CD4-positive, CD25-positive, alpha-beta regulatory T cell (primary cell): ENCODE measurements around the gene BTNL8. TPM values are rescaled to one million over a fixed set of nuclear protein-coding genes. Genes with fewer than 3 reads are reported as not detected.
"Not testable (repeated sequence)": the region's sequence is repeated elsewhere in the genome, so short reads cannot be mapped to it uniquely, and the experiment has no call there.

Experiments
- ATAC-seq, 2 donors: fragments of 150-1000 bp; cut with Tn5 transposase; one replicate each; pipeline ENCODE4 v1.10.0; 2021; ENCODE audit warnings: low read depth in 2 of 2, moderate number of reproducible peaks in 2 of 2, moderate library complexity in 1 of 2
- DNase-seq, 3 donors: peaks; one replicate each; pipeline versions ENCODE4 v3.0.0 to v3.0.0-alpha.2; 2012 to 2022; ENCODE audit warnings: mixed read lengths in 1 of 3
- H3K27ac ChIP-seq: one replicate; pipeline ENCODE4 v1.7.0; 2013; ENCODE audit warnings: mild to moderate bottlenecking, low read length; ENCODE audit not compliant: insufficient read depth, poor library complexity, severe bottlenecking
- H3K27me3 ChIP-seq: one replicate; pipeline ENCODE4 v1.7.0; 2013; ENCODE audit warnings: low read length; ENCODE audit not compliant: control insufficient read depth, insufficient read depth
- H3K36me3 ChIP-seq: one replicate; pipeline ENCODE4 v1.7.0; 2013; ENCODE audit warnings: mild to moderate bottlenecking, low read length, moderate library complexity; ENCODE audit not compliant: control insufficient read depth, insufficient read depth
- H3K4me1 ChIP-seq: 2 replicates; pipeline ENCODE4 v1.7.0; 2013; ENCODE audit warnings: mild to moderate bottlenecking, low read length; ENCODE audit not compliant: insufficient read depth, control insufficient read depth, poor library complexity, severe bottlenecking
- H3K4me3 ChIP-seq: one replicate; pipeline ENCODE4 v1.7.0; 2013; ENCODE audit warnings: low read depth, mild to moderate bottlenecking, low read length, moderate library complexity
- H3K9me3 ChIP-seq, 2 experiments: 1 replicate in 1 of 2; 2 replicates in 1 of 2; pipeline ENCODE4 v1.7.0; 2013; ENCODE audit warnings: low read length in 2 of 2, mild to moderate bottlenecking in 1 of 2, moderate library complexity in 1 of 2; ENCODE audit not compliant: control insufficient read depth in 2 of 2
- H3K27ac Mint-ChIP-seq, 3 donors: one replicate each; pipeline ENCODE4 v1.8.0; 2020 to 2022; ENCODE audit warnings: mild to moderate bottlenecking in 3 of 3, mixed read lengths in 3 of 3, moderate library complexity in 2 of 3
- H3K27me3 Mint-ChIP-seq: one replicate; pipeline ENCODE4 v1.8.0; 2022; ENCODE audit warnings: mild to moderate bottlenecking, mixed read lengths
- H3K36me3 Mint-ChIP-seq: one replicate; pipeline ENCODE4 v1.8.0; 2020; ENCODE audit warnings: mixed read lengths
- H3K4me1 Mint-ChIP-seq, 4 donors: one replicate each; pipeline ENCODE4 v1.8.0; 2020 to 2022; ENCODE audit warnings: mixed read lengths in 4 of 4, mild to moderate bottlenecking in 1 of 4
- H3K4me3 Mint-ChIP-seq, 4 donors: one replicate each; pipeline ENCODE4 v1.8.0; 2020 to 2022; ENCODE audit warnings: mild to moderate bottlenecking in 4 of 4, mixed read lengths in 4 of 4, moderate library complexity in 3 of 4
- H3K9me3 Mint-ChIP-seq, 7 donors: one replicate each; pipeline ENCODE4 v1.8.0; 2020 to 2022; ENCODE audit warnings: mixed read lengths in 7 of 7, mild to moderate bottlenecking in 3 of 7, moderate library complexity in 2 of 7
- polyA plus RNA-seq, 4 donors: library from polyadenylated mRNA; unstranded; fragments of 300-500 nt; fragmentation: Illumina TruSeq; gene quantifications; one replicate each; pipeline ENCODE4 v1.2.3, GENCODE V29; 2021
- total RNA-seq: library from RNA; stranded (reverse); gene quantifications from one replicate; pipeline ENCODE4 v1.2.3, GENCODE V29; 2022

Gene BTNL8
- total and polyA plus RNA-seq, 5 donors from 2014 or later: 0.16 to 0.33 TPM; not detected in 3

GRCh38 chr5:180870276-180871068, 28.5 kb upstream of the BTNL8 start:
- Histone ChIP-seq H3K4me1 (peaks cover 12% of the 10 kb centered on the region), H3K27me3 (peaks cover 2% of the 10 kb centered on the region), H3K36me3 (no peaks in the 10 kb centered on the region), H3K4me3 (no peak overlapping the region), H3K27ac (no peak overlapping the region), H3K9me3 (no peaks in the 10 kb centered on the region)
- ATAC-seq: no peak
- DNase-seq: no peak
- Mint-ChIP-seq H3K9me3 (peaks cover 0 to 1% (median 0%) of the 10 kb centered on the region in 7 donors), H3K4me1 (peaks cover 5 to 14% (median 11%) of the 10 kb centered on the region in 4 donors), H3K27me3 (peaks cover 19% of the 10 kb centered on the region), H3K27ac (no peak overlapping the region), H3K36me3 (no peaks in the 10 kb centered on the region), H3K4me3 (no peak overlapping the region)

GRCh38 chr5:180872419-180872818, 26.5 kb upstream of the BTNL8 start:
- H3K27me3 Mint-ChIP-seq: peaks cover 5% of the 10 kb centered on the region
- no peaks in the 10 kb centered on the region for H3K27me3 ChIP-seq
- no peak overlapping the region for H3K27ac ChIP-seq
- no peaks in the 10 kb centered on the region for H3K36me3 ChIP-seq
- no peak for ATAC-seq
- H3K9me3 Mint-ChIP-seq: peaks cover 0 to 1% (median 0%) of the 10 kb centered on the region in 7 donors
- H3K4me3 ChIP-seq: no peak overlapping the region
- DNase-seq: no peak
- peak overlapping the region in 2 of 3 donors; percentile 26 to 68 for H3K27ac Mint-ChIP-seq
- peaks cover 12% of the 10 kb centered on the region for H3K4me1 ChIP-seq
- H3K4me1 Mint-ChIP-seq: peaks cover 5 to 14% (median 9%) of the 10 kb centered on the region in 4 donors
- no peaks in the 10 kb centered on the region for H3K36me3 Mint-ChIP-seq
- H3K9me3 ChIP-seq: no peaks in the 10 kb centered on the region
- H3K4me3 Mint-ChIP-seq: no peak overlapping the region

GRCh38 chr5:180873615-180874520, 25.1 kb upstream of the BTNL8 start:
- Histone ChIP-seq H3K9me3 (no peaks in the 10 kb centered on the region), H3K27ac (peak overlapping the region; percentile 69), H3K4me3 (no peak overlapping the region), H3K4me1 (peaks cover 12% of the 10 kb centered on the region), H3K36me3 (no peaks in the 10 kb centered on the region), H3K27me3 (no peaks in the 10 kb centered on the region)
- Mint-ChIP-seq H3K9me3 (peaks cover 0 to 1% (median 0%) of the 10 kb centered on the region in 7 donors), H3K4me3 (peak overlapping the region in 3 of 4 donors; percentile 11 to 19 (median 15)), H3K27me3 (peaks cover 8% of the 10 kb centered on the region), H3K4me1 (peaks cover 3 to 12% (median 8%) of the 10 kb centered on the region in 4 donors), H3K36me3 (no peaks in the 10 kb centered on the region), H3K27ac (peak overlapping the region; percentile 68 to 95 (median 91))
- DNase-seq (peak; percentile 15 to 82 (median 20)), ATAC-seq (peak; percentile 84 to 86)

- no peaks in the 10 kb centered on the region for H3K27me3 ChIP-seq
- H3K9me3 ChIP-seq: no peaks in the 10 kb centered on the region
- H3K4me1 Mint-ChIP-seq: peaks cover 0 to 11% (median 7%) of the 10 kb centered on the region in 4 donors
- ATAC-seq: no peak
- peak overlapping the region; percentile 25 to 68 (median 33) for H3K27ac Mint-ChIP-seq
- no peaks in the 10 kb centered on the region for H3K36me3 ChIP-seq
- DNase-seq: no peak
- peak overlapping the region in 1 of 4 donors; percentile 22 for H3K4me3 Mint-ChIP-seq
- H3K27me3 Mint-ChIP-seq: peaks cover 4% of the 10 kb centered on the region
- H3K4me3 ChIP-seq: no peak overlapping the region
- no peaks in the 10 kb centered on the region for H3K36me3 Mint-ChIP-seq
- no peak overlapping the region for H3K27ac ChIP-seq
- H3K9me3 Mint-ChIP-seq: peaks cover 0 to 1% (median 0%) of the 10 kb centered on the region in 7 donors
- H3K4me1 ChIP-seq: peaks cover 12% of the 10 kb centered on the region
These were observed 24.0 kb upstream of the BTNL8 start for GRCh38 chr5:180874804-180875582.

- H3K9me3 Mint-ChIP-seq: peaks cover 0 to 1% (median 0%) of the 10 kb centered on the region in 7 donors
- no peak for DNase-seq
- Histone ChIP-seq H3K27me3 (no peaks in the 10 kb centered on the region), H3K4me3 (no peak overlapping the region), H3K4me1 (peaks cover 12% of the 10 kb centered on the region), H3K27ac (no peak overlapping the region), H3K36me3 (no peaks in the 10 kb centered on the region), H3K9me3 (no peaks in the 10 kb centered on the region)
- H3K4me3 Mint-ChIP-seq: peak overlapping the region in 1 of 4 donors; percentile 22
- H3K36me3 Mint-ChIP-seq: no peaks in the 10 kb centered on the region
- H3K27me3 Mint-ChIP-seq: peaks cover 4% of the 10 kb centered on the region
- H3K27ac Mint-ChIP-seq: no peak overlapping the region
- no peak for ATAC-seq
- H3K4me1 Mint-ChIP-seq: peaks cover 0 to 11% (median 7%) of the 10 kb centered on the region in 4 donors
These were observed 23.0 kb upstream of the BTNL8 start for GRCh38 chr5:180875860-180876426.

- not testable (repeated sequence) for H3K4me3 ChIP-seq, H3K4me1 Mint-ChIP-seq, DNase-seq, H3K27ac ChIP-seq, ATAC-seq, H3K36me3 Mint-ChIP-seq, H3K27me3 ChIP-seq, H3K4me1 ChIP-seq, H3K9me3 ChIP-seq, H3K4me3 Mint-ChIP-seq, H3K36me3 ChIP-seq, H3K27ac Mint-ChIP-seq
- Mint-ChIP-seq H3K27me3 (peaks cover 11% of the 10 kb centered on the region), H3K9me3 (peaks cover 0 to 20% (median 0%) of the 10 kb centered on the region in 7 donors)
These were observed 13.0 kb upstream of the BTNL8 start for GRCh38 chr5:180885845-180886529.
